ENCODE measurements around the gene EPHA10. TPM values are rescaled to one million over a fixed set of nuclear protein-coding genes. Genes with fewer than 3 reads are reported as not detected.

Gene EPHA10
- total and polyA plus RNA-seq, 4 donors, result under 0.01 to 0.09 (median 0.03) TPM; not detected in 1

- TF ChIP-seq REST (IDR thresholded peaks at IDR 0.05), result no peak
- TF ChIP-seq RXRA (IDR thresholded peaks at IDR 0.05), result no peak
- no peak for TF ChIP-seq CTCF (IDR thresholded peaks at IDR 0.05; ENCODE audit: low read depth, low read length, missing input control)
Observed at GRCh38 chr1:37720231-37721130, 44.4 kb downstream of the EPHA10 start (continued).

GRCh38 chr1:37719572-37720195, 45.2 kb downstream of the EPHA10 start:
- H3K27me3 ChIP-seq (ENCODE audit: control insufficient read depth in 4 of 4, insufficient read depth in 4 of 4, low read length in 3 of 4), result no peaks in the 10 kb centered on the region
- H3K4me3 ChIP-seq (ENCODE audit: low read depth in 1 of 3, low read length in 3 of 3), result no peak overlapping the region
- no peaks in the 10 kb centered on the region for H3K36me3 ChIP-seq (ENCODE audit: control insufficient read depth in 4 of 4, insufficient read depth in 3 of 4, low read depth in 1 of 4, low read length in 3 of 4)
- 86% methylated on average over 13 of the region's 13 CpGs for WGBS
- no peaks in the 10 kb centered on the region for H3K9me3 ChIP-seq (ENCODE audit: control insufficient read depth in 4 of 4, low read length in 3 of 4)
- no peak for TF ChIP-seq FOXA1 (IDR thresholded peaks at IDR 0.05)
- no peak for TF ChIP-seq RAD21 (IDR thresholded peaks at IDR 0.05)
- no peak for TF ChIP-seq GABPA (IDR thresholded peaks at IDR 0.05 in 1 of 2, conservative IDR thresholded peaks at IDR 0.05 in 1 of 2)
- TF ChIP-seq EGR1 (IDR thresholded peaks at IDR 0.05; ENCODE audit: low read depth in 2 of 2), result no peak
- TF ChIP-seq TAF1 (conservative IDR thresholded peaks at IDR 0.05), result no peak
- no peak for TF ChIP-seq REST (IDR thresholded peaks at IDR 0.05)
- no peak for TF ChIP-seq RXRA (IDR thresholded peaks at IDR 0.05)
- no peak for TF ChIP-seq MAX (IDR thresholded peaks at IDR 0.05)
- no peak overlapping the region for H3K27ac ChIP-seq (ENCODE audit: low read depth in 1 of 2, low read length in 2 of 2)
- no peak for DNase-seq (ENCODE audit: low spot score)
- H3K9ac ChIP-seq (ENCODE audit: low read depth in 1 of 2, low read length in 2 of 2), result no peak overlapping the region
- H3K4me1 ChIP-seq (ENCODE audit: control insufficient read depth in 4 of 4, insufficient read depth in 4 of 4, low read length in 3 of 4), result no peaks in the 10 kb centered on the region

Data from liver (tissue), 9 donors.